Left cardiac atrium (tissue), 4 donors: ENCODE measurements around the gene ARMH3. TPM values are rescaled to one million over a fixed set of nuclear protein-coding genes. Genes with fewer than 3 reads are reported as not detected.

Experiments used
- ATAC-seq, 2 donors: fragments of 200-7000 bp; cut with Tn5 transposase; one replicate each; pipeline ENCODE4 v1.9.1; 2020; ENCODE audit warnings: mild to moderate bottlenecking in 2 of 2, moderate library complexity in 2 of 2
- DNase-seq: peaks from one replicate; pipeline ENCODE4 v3.0.0-alpha.2; 2020
- intact Hi-C, 2 donors: fragments of 100-400 bp; cut with DNase I; formaldehyde crosslinking; loops; one replicate each; pipeline versions ENCODE4 v1.14.1 to v1.15.1; 2022 to 2023
- total RNA-seq, 2 donors: library from RNA; stranded (reverse); fragmentation: NEBNext Ultra II Directional; extraction: Animal tissue kit (Norgen Biotek cat#: 25700); gene quantifications; one replicate each; pipeline ENCODE4 v1.2.1, GENCODE V29; 2021
- donor health status: DM: no; HTN: yes; CAD: no.
- donor health status: DM: no; HTN: yes; CAD: no; lungs with severe emphysema.
- donor health status: DM: yes; HTN: yes; CAD: no.
- donor health status: Dilated cardiomyopathy.

ARMH3 gene
- total RNA-seq, 2 donors from 2014 or later = 28.8 to 33.7 TPM

DNA sequence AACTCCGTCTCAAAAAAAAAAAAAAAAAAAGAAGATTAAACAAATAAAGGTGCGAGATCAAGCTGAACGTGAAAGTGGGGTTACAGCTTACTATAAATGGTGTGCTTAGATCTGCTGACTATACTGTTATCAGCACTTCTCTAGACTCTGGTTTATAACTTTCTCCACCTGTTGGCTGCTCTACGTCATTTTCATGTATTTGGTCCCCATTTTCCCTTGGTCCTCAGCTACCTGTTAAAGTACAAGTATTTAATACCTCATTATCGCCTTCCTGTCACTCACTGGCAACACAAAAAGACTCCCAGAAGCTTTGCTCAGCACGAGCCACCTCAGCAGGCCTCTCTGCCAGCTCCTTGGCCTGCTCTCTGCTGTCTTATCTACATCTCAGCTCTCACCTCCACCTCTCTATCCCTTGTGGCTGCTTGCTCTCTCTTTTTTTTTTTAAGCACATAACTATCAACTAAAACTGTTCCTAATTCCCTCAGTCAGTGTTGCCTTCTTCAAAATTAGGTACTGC, 95.0 kb downstream of the ARMH3 start:
- peak in 1 of 2 donors; percentile 36 for ATAC-seq
- no peak for DNase-seq
- intact Hi-C loops = loop anchor here in 1 of 2 donors (2.0 kb wide), 1 partner anchor 72 kb away; no protein-coding TSS in a partner anchor

GRCh38 chr10:101959346-101959916, 96.5 kb downstream of the ARMH3 start:
- ATAC-seq (no peak), DNase-seq (no peak)
- intact Hi-C loops = no loop called here

GRCh38 chr10:101958691-101959090, 97.3 kb downstream of the ARMH3 start:
- intact Hi-C loops = no loop called here
- DNase-seq (no peak), ATAC-seq (no peak)

GRCh38 chr10:101956898-101957297, 99.1 kb downstream of the ARMH3 start:
- intact Hi-C loops = no loop called here
- ATAC-seq (no peak), DNase-seq (no peak)

DNA sequence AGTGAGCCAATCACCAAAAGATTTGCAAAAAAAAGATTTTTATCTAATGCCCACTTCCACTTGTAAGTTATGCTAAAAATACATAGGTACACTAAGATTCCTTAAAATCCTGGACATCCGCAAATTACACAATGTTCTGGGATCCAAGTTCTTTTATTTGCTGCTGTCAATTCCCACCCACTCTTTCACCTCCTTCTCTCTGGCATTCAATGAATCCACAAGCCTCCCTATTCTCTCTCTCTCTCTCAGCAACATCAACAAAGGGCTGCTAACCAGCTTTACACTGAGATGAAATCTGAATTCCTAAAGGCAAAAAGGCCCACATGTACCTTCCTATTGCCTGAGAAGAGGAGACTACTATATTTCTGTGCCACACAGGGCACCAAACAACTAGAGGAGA, 99.9 kb downstream of the ARMH3 start:
- no peak for ATAC-seq
- intact Hi-C loops = no loop called here

GRCh38 chr10:101952191-101952590, 103.8 kb downstream of the ARMH3 start:
- DNase-seq (no peak), ATAC-seq (no peak)
- intact Hi-C loops = no loop called here

More for the DNA sequence above, 99.9 kb downstream of the ARMH3 start:
- DNase-seq = no peak

- DNase-seq (no peak), ATAC-seq (no peak)
- intact Hi-C loops = no loop called here
Measured at GRCh38 chr10:101950213-101950612, 105.8 kb downstream of the ARMH3 start.

- ATAC-seq (no peak), DNase-seq (no peak)
- intact Hi-C loops = no loop called here
Measured at GRCh38 chr10:101941871-101942270, 114.1 kb downstream of the ARMH3 start.

GRCh38 chr10:101940916-101941315, 115.1 kb downstream of the ARMH3 start:
- intact Hi-C loops = no loop called here
- ATAC-seq (no peak), DNase-seq (no peak)

- DNase-seq = no peak
- peak; percentile 46 to 65 for ATAC-seq
- intact Hi-C loops = no loop called here
Measured at GRCh38 chr10:101939729-101940128, 116.2 kb downstream of the ARMH3 start.

DNA sequence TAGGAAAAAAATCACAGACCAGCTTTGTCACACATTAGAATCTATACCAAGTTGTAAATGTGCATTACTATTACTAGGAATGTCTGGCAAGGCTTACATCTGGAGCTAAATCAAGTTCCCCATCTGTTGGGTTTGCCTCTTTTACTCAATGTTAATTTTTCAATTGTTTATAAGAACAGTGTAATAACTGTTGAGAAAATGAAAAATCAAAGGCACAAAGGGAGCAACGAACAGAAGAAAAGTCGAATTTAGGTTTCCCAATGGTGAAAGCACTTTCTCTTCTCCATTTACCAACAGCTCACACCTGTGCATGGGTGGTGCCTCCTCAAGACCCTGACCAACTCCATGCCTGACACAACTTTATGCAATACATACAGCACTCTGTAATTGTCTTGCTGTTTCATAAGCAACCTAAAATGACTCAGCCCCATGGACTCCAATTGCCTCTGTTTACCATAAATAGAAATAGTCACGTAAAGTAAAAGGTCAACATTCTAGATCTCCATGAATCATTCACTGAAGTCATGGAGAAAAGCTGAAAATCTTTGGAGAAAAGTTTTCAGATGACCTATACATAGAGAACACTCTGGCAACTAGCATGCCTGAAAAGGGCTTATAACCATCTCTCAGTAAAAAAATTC, 116.8 kb downstream of the ARMH3 start:
- peak; percentile 35 to 48 for ATAC-seq
- intact Hi-C loops = no loop called here
- no peak for DNase-seq

GRCh38 chr10:101938305-101939007, 117.5 kb downstream of the ARMH3 start:
- peak; percentile 38 to 75 for ATAC-seq
- intact Hi-C loops = no loop called here
- no peak for DNase-seq

- DNase-seq (no peak), ATAC-seq (no peak)
- intact Hi-C loops = no loop called here
Measured at GRCh38 chr10:101935431-101935830, 120.5 kb downstream of the ARMH3 start.

- intact Hi-C loops = no loop called here
- ATAC-seq = no peak
- DNase-seq = no peak
Measured at GRCh38 chr10:101934686-101935305, 121.2 kb downstream of the ARMH3 start.

DNA sequence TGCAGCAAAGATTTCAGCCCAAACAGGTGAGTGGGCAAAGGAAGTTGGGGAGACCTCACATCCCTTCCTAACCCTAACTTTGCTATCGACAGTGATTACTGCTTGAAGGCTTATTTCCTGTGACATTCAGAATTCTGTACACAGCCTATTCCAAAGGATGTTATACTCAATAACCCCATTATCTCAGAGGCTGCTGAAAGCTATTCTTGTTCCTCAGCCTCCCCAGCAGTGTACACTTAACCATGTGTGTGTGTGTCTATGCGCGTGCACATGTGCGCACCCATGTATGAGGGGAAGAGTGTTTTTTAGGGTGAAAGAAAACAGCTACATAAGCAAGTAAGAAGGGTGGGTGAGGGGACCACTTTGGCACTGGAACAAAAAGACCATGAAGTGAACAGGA, 122.0 kb downstream of the ARMH3 start:
- ATAC-seq = no peak
- DNase-seq = no peak
- intact Hi-C loops = no loop called here

GRCh38 chr10:101932183-101932582, 123.8 kb downstream of the ARMH3 start:
- intact Hi-C loops = no loop called here
- DNase-seq (no peak), ATAC-seq (no peak)

DNA sequence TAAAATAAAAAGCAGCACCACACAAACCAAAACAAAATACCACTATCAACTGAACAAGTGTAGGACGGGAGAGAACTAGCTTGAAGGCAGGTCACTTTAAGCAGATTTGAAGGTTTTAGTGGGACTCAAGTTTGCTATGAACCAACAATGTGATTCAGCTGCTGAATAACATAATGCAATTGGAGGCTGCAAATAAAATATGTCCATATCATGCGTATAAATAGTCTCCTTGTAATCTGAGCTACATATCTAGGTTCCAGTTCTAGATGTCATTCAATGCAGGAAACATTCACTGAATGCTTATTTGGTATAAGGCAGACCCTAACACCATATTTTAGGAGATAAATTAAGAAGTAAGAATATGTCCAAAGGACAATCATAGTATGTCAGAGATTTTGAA, 130.9 kb downstream of the ARMH3 start:
- DNase-seq (no peak), ATAC-seq (no peak)
- intact Hi-C loops = no loop called here

DNA sequence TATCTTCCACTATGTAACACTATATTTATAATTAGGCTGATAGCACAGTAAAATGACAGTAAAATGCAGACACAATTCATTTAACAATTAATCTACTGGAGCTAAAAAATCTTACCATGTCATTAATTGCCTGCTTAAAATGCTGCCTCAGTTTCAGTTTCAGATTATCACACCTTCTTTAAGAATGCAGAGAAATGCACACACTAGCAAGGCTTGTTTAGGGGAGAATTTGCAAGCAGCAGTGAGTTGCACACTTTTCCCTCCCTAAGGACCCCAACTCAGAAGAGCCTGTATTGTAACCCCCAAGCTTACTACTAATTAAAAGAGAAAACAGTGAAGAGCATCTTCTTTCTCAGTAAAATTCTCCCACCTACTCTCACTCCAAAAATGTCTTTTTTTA, 132.7 kb downstream of the ARMH3 start:
- no peak for DNase-seq
- ATAC-seq = no peak
- intact Hi-C loops = no loop called here

DNA sequence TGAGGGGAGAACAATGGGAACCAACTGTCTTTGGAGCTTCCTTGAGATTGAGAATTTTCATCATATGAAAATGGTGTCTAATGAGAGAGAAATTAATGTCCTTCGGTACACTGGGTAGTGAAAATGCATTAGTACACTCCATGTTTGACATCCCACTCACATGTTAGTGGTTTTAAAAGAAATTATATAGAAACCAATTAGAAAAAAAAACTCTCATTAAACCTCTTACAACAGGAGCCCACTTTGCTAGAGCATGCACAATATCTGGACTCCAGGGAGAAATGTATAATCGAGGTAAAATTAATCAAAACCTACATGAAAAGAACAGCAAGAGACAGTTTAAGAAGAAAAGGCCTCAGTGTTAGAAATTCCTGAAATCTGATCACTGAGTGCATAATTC, 133.1 kb downstream of the ARMH3 start:
- DNase-seq (no peak), ATAC-seq (no peak)
- intact Hi-C loops = no loop called here

GRCh38 chr10:101920546-101920945, 135.4 kb downstream of the ARMH3 start:
- ATAC-seq (no peak), DNase-seq (no peak)
- intact Hi-C loops = no loop called here
